Left renal pelvis (tissue), 4 donors: ENCODE data around the gene LYRM4. TPM values are rescaled to one million over a fixed set of nuclear protein-coding genes. Genes with fewer than 3 reads are reported as not detected.
"Not testable (repeated sequence)": the region's sequence is repeated elsewhere in the genome, so short reads cannot be mapped to it uniquely, and the experiment has no call there.

ENCODE experiments used
- DNase-seq, 4 donors: peaks; one replicate each; pipeline ENCODE4 v3.0.0-alpha.2; 2013; ENCODE audit warnings: low read depth in 4 of 4, low spot score in 3 of 4
- polyA plus RNA-seq, 4 donors: library from polyadenylated mRNA; unstranded; fragments of 120-200 nt; gene quantifications; one replicate each; pipeline ENCODE4 v1.2.1, GENCODE V29; 2013; ENCODE audit not compliant: insufficient read length in 4 of 4

The LYRM4 gene
- polyA plus RNA-seq, 4 donors = 38.6 to 45.7 (median 43.1) TPM

- DNase-seq = no peak
Measured at GRCh38 chr6:5084781-5085647, 175.7 kb downstream of the LYRM4 start, which contains the start of gene PPP1R3G. TSS of gene PPP1R3G (plus strand) at chr6:5085341. CDS start at chr6:5085486, 145 bp downstream.

- no peak for DNase-seq
Measured at GRCh38 chr6:5084360-5084780, 176.4 kb downstream of the LYRM4 start.

GRCh38 chr6:5083813-5084359 lies 176.9 kb downstream of the LYRM4 start:
- no peak for DNase-seq

GRCh38 chr6:5083307-5083583 lies 177.5 kb downstream of the LYRM4 start:
- no peak for DNase-seq

- DNase-seq = no peak
Measured at GRCh38 chr6:5082487-5083306, 178.1 kb downstream of the LYRM4 start.

- DNase-seq = no peak
Measured at GRCh38 chr6:5081955-5082354, 178.8 kb downstream of the LYRM4 start.

GRCh38 chr6:5081182-5081581 lies 179.6 kb downstream of the LYRM4 start:
- no peak for DNase-seq

- no peak for DNase-seq
Measured at GRCh38 chr6:5080574-5080973, 180.2 kb downstream of the LYRM4 start.

GRCh38 chr6:5079692-5080091 lies 181.1 kb downstream of the LYRM4 start:
- DNase-seq = no peak

GRCh38 chr6:5078121-5078669 lies 182.6 kb downstream of the LYRM4 start:
- no peak for DNase-seq

GRCh38 chr6:5076931-5077330 lies 183.8 kb downstream of the LYRM4 start:
- no peak for DNase-seq

- DNase-seq = no peak
Measured at GRCh38 chr6:5073992-5074391, 186.8 kb downstream of the LYRM4 start.

- DNase-seq = no peak
Measured at GRCh38 chr6:5072440-5072839, 188.3 kb downstream of the LYRM4 start.

GRCh38 chr6:5071216-5071615 lies 189.5 kb downstream of the LYRM4 start:
- no peak for DNase-seq

- DNase-seq = no peak
Measured at GRCh38 chr6:5068153-5068751, 192.5 kb downstream of the LYRM4 start.

- no peak for DNase-seq
Measured at GRCh38 chr6:5067305-5067704, 193.4 kb downstream of the LYRM4 start.

- DNase-seq = no peak
Measured at GRCh38 chr6:5066456-5067093, 194.2 kb downstream of the LYRM4 start.

- no peak for DNase-seq
Measured at GRCh38 chr6:5063617-5064016, 197.1 kb downstream of the LYRM4 start.

- no peak for DNase-seq
Measured at GRCh38 chr6:5061152-5061551, 199.6 kb downstream of the LYRM4 start.

GRCh38 chr6:5060439-5060838 lies 200.3 kb downstream of the LYRM4 start:
- not testable (repeated sequence) for DNase-seq
